ENCODE results near the gene DUSP16. TPM values are rescaled to one million over a fixed set of nuclear protein-coding genes. Genes with fewer than 3 reads are reported as not detected.
"Not testable (repeated sequence)": the region's sequence is repeated elsewhere in the genome, so short reads cannot be mapped to it uniquely, and the experiment has no call there.

Gene DUSP16
- total RNA-seq, 1 experiment from 2014 or later = 4.4 TPM

DNA sequence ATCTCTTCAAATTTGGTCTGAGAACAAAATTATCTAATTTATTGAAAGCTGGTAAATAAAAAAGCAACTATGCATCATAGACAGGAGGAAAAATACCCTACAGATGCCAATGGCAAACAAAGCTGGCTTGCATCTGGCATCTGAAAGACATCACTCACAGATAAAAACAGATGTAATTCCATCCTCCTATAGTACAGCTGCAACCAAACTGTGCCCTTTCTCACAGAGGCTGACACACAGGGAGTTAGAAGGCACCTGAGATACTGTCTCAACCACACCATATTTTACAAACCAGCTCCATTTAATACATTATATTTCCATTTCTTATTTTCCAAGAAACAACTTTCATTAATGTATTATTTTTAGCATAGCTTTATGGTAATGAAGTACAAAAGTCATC is 39.4 kb downstream of the DUSP16 start:
- POLR2A ChIA-PET (ENCODE audit: unreplicated experiment) = no interaction called here
- CTCF ChIA-PET = no interaction called here
- H2AFZ ChIP-seq (ENCODE audit: low read length) = no peak overlapping the region
- no peak overlapping the region for H3K9ac ChIP-seq (ENCODE audit: low read length)
- TF ChIP-seq EZH2 (IDR thresholded peaks at IDR 0.05; ENCODE audit: low read length, unreplicated experiment) = no peak
- TF ChIP-seq EZH2phosphoT487 (IDR thresholded peaks at IDR 0.05; ENCODE audit: borderline replicate concordance, low read length) = no peak
- TF ChIP-seq, protein P1, sequence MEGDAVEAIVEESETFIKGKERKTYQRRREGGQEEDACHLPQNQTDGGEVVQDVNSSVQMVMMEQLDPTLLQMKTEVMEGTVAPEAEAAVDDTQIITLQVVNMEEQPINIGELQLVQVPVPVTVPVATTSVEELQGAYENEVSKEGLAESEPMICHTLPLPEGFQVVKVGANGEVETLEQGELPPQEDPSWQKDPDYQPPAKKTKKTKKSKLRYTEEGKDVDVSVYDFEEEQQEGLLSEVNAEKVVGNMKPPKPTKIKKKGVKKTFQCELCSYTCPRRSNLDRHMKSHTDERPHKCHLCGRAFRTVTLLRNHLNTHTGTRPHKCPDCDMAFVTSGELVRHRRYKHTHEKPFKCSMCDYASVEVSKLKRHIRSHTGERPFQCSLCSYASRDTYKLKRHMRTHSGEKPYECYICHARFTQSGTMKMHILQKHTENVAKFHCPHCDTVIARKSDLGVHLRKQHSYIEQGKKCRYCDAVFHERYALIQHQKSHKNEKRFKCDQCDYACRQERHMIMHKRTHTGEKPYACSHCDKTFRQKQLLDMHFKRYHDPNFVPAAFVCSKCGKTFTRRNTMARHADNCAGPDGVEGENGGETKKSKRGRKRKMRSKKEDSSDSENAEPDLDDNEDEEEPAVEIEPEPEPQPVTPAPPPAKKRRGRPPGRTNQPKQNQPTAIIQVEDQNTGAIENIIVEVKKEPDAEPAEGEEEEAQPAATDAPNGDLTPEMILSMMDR (conservative IDR thresholded peaks at IDR 0.05; ENCODE audit: low read depth, low read length) = no peak
- H3K4me3 ChIP-seq (ENCODE audit: low read length) = no peak overlapping the region
- intact Hi-C loops (cut with micrococcal nuclease) = no loop called here
- no peaks in the 10 kb centered on the region for H4K20me1 ChIP-seq (ENCODE audit: low read length)
- no peaks in the 10 kb centered on the region for H3K79me2 ChIP-seq (ENCODE audit: low read length)
- DNase-seq (no peak), ATAC-seq (no peak)
- no peak overlapping the region for H3K4me2 ChIP-seq (ENCODE audit: low read length)
- no peaks in the 10 kb centered on the region for H3K36me3 ChIP-seq (ENCODE audit: low read depth, low read length)
- no peaks in the 10 kb centered on the region for H3K9me2 ChIP-seq (replicated peaks; ENCODE audit: low read length)
- no peaks in the 10 kb centered on the region for H3K27me3 ChIP-seq (ENCODE audit: low read length)
- H3K4me1 ChIP-seq (ENCODE audit: insufficient read depth, low read length) = no peaks in the 10 kb centered on the region
- H3K9me3 ChIP-seq (ENCODE audit: low read length) = no peaks in the 10 kb centered on the region
- no peaks in the 10 kb centered on the region for H3F3A ChIP-seq (ENCODE audit: low read length, unreplicated experiment)
- BruUV-seq (replicated peaks) = no TSS peak
- H3K27ac ChIP-seq (ENCODE audit: low read length) = no peak overlapping the region

DNA sequence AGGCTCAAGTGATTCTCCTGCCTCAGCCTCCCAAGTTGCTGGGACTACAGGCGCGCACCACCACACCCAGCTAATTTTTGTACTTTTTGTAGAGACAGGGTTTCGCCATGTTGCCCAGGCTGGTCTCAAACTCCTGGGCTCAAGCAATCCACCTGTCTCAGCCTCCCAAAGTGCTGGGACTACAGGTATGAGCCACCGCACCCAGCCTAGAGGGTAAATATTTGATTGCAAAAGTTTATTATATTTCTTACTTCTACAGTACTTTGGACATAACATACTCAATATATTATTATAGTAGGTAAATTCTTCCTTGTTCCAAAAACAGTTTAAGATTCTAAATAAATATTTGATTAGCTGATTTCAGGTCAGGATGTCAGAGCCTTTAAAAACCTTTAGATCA is 40.0 kb downstream of the DUSP16 start:
- H3K9me3 ChIP-seq (ENCODE audit: low read length); H3K27me3 ChIP-seq (ENCODE audit: low read length); H3K36me3 ChIP-seq (ENCODE audit: low read depth, low read length); BruUV-seq (replicated peaks); H3K4me2 ChIP-seq (ENCODE audit: low read length); H3K79me2 ChIP-seq (ENCODE audit: low read length); H3K9ac ChIP-seq (ENCODE audit: low read length); DNase-seq; intact Hi-C loops (cut with micrococcal nuclease); CTCF ChIA-PET; ATAC-seq; H3K4me3 ChIP-seq (ENCODE audit: low read length); H3K9me2 ChIP-seq (replicated peaks; ENCODE audit: low read length); H3K4me1 ChIP-seq (ENCODE audit: insufficient read depth, low read length); POLR2A ChIA-PET (ENCODE audit: unreplicated experiment); H2AFZ ChIP-seq (ENCODE audit: low read length); H3F3A ChIP-seq (ENCODE audit: low read length, unreplicated experiment); H4K20me1 ChIP-seq (ENCODE audit: low read length); H3K27ac ChIP-seq (ENCODE audit: low read length): not testable (repeated sequence)

DNA sequence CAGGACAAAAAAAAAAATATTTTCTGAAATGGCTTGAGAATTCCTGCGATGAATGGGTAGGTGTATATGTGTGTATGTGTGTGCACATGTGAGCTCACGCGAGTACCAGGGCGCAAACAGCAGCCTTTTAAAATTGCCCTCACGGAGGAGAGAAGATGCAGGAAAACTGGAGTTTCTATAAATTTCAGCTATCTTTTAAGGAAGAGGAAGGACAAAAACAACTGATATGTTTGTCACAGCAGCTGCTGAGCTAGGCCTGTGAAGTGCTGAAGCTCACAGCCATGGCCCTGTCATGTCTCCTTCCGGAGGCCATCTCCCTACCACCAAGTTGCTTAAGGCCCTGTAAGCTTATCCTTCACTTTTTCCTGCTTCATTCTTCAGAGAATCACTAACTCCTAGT is 40.8 kb downstream of the DUSP16 start:
- CTCF ChIA-PET = no interaction called here
- no peak overlapping the region for H2AFZ ChIP-seq (ENCODE audit: low read length)
- H3K9ac ChIP-seq (ENCODE audit: low read length) = no peak overlapping the region
- no TSS peak for BruUV-seq (replicated peaks)
- no peaks in the 10 kb centered on the region for H3K27me3 ChIP-seq (ENCODE audit: low read length)
- H3K4me3 ChIP-seq (ENCODE audit: low read length) = no peak overlapping the region
- H3K9me3 ChIP-seq (ENCODE audit: low read length) = no peaks in the 10 kb centered on the region
- intact Hi-C loops (cut with micrococcal nuclease) = no loop called here
- H3K79me2 ChIP-seq (ENCODE audit: low read length) = no peaks in the 10 kb centered on the region
- DNase-seq = no peak
- no peak overlapping the region for H3K27ac ChIP-seq (ENCODE audit: low read length)
- H3K4me1 ChIP-seq (ENCODE audit: insufficient read depth, low read length) = no peaks in the 10 kb centered on the region
- H3K4me2 ChIP-seq (ENCODE audit: low read length) = no peak overlapping the region
- ATAC-seq = no peak
- H4K20me1 ChIP-seq (ENCODE audit: low read length) = no peaks in the 10 kb centered on the region
- H3K9me2 ChIP-seq (replicated peaks; ENCODE audit: low read length) = no peaks in the 10 kb centered on the region
- POLR2A ChIA-PET (ENCODE audit: unreplicated experiment) = no interaction called here
- no peaks in the 10 kb centered on the region for H3F3A ChIP-seq (ENCODE audit: low read length, unreplicated experiment)
- TF ChIP-seq EZH2 (IDR thresholded peaks at IDR 0.05; ENCODE audit: low read length, unreplicated experiment) (no peak), EZH2phosphoT487 (IDR thresholded peaks at IDR 0.05; ENCODE audit: borderline replicate concordance, low read length) (no peak)
- TF ChIP-seq, protein P1 (conservative IDR thresholded peaks at IDR 0.05; ENCODE audit: low read depth, low read length) = no peak
- H3K36me3 ChIP-seq (ENCODE audit: low read depth, low read length) = no peaks in the 10 kb centered on the region

All from PC-3 (cell line).